Uterus (tissue), 2 donors: ENCODE results near the gene ZMIZ2.

Experiments used
- CTCF ChIP-seq, 4 experiments: fragments of 200-600 bp in 2 of 4; fragments of 450-650 bp in 2 of 4; sonication (generic) in 2 of 4; IDR thresholded peaks; one replicate each; pipeline ENCODE4 v1.5.1; 2016 to 2019; ENCODE audit warnings: antibody characterized with exemption in 4 of 4, mild to moderate bottlenecking in 2 of 4, moderate library complexity in 1 of 4
- POLR2A ChIP-seq, 2 donors: fragments of 450-650 bp; IDR thresholded peaks; one replicate each; pipeline ENCODE4 v1.6.1; 2016; ENCODE audit warnings: antibody characterized with exemption in 2 of 2, mild to moderate bottlenecking in 1 of 2, moderate library complexity in 1 of 2

- no peak for TF ChIP-seq POLR2A (IDR thresholded peaks at IDR 0.05)
- TF ChIP-seq CTCF (IDR thresholded peaks at IDR 0.05) = no peak
These were observed 2.4 kb downstream of the ZMIZ2 start for GRCh38 chr7:44750921-44751571.
